Stimulated activated CD8-positive, alpha-beta memory T cell treated with anti-CD3 and anti-CD28 coated beads, Interleukin-2, amount 100 ng/mL, for 48 hours (primary cell): ENCODE data around the gene RASIP1.

Experiments
- DNase-seq, 2 donors: peaks; one replicate each; pipeline ENCODE4 v3.0.0-alpha.2; 2020; ENCODE audit warnings: low read depth in 2 of 2

The RASIP1 gene

GRCh38 chr19:48674921-48675824 is 65.2 kb downstream of the RASIP1 start:
- DNase-seq = peak; percentile 52 to 68

- no peak for DNase-seq
These were observed 66.1 kb downstream of the RASIP1 start for GRCh38 chr19:48674216-48674809.

GRCh38 chr19:48673436-48674100 is 66.8 kb downstream of the RASIP1 start:
- no peak for DNase-seq

- DNase-seq = no peak
These were observed 67.4 kb downstream of the RASIP1 start, which contains the start of gene NTN5 for GRCh38 chr19:48672994-48673393. NTN5 (minus strand) TSS chr19:48673017; CDS start chr19:48670986, 2,031 bp downstream.

GRCh38 chr19:48671446-48671995 is 68.9 kb downstream of the RASIP1 start:
- no peak for DNase-seq

GRCh38 chr19:48670699-48671445 is 69.5 kb downstream of the RASIP1 start:
- no peak for DNase-seq
